Putamen (tissue), 1 donor: ENCODE results near the gene TTLL10.

ENCODE experiments used
- DNase-seq: peaks from one replicate; pipeline ENCODE4 v3.0.0-alpha.2; 2016; ENCODE audit warnings: low spot score

The TTLL10 gene, protein sequence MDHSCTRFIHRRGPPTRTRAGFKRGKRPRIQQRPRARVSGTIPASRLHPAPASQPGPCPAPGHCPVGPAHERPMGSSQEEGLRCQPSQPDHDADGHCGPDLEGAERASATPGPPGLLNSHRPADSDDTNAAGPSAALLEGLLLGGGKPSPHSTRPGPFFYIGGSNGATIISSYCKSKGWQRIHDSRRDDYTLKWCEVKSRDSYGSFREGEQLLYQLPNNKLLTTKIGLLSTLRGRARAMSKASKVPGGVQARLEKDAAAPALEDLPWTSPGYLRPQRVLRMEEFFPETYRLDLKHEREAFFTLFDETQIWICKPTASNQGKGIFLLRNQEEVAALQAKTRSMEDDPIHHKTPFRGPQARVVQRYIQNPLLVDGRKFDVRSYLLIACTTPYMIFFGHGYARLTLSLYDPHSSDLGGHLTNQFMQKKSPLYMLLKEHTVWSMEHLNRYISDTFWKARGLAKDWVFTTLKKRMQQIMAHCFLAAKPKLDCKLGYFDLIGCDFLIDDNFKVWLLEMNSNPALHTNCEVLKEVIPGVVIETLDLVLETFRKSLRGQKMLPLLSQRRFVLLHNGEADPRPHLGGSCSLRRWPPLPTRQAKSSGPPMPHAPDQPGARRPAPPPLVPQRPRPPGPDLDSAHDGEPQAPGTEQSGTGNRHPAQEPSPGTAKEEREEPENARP

GRCh38 chr1:1173793-1174415 lies at the start of gene TTLL10:
TSS of gene TTLL10 (plus strand) at chr1:1173880. CDS start at chr1:1179216, 5,336 bp downstream.
- no peak for DNase-seq

GRCh38 chr1:1124508-1124785 lies 49.2 kb upstream of the TTLL10 start:
- no peak for DNase-seq

DNA sequence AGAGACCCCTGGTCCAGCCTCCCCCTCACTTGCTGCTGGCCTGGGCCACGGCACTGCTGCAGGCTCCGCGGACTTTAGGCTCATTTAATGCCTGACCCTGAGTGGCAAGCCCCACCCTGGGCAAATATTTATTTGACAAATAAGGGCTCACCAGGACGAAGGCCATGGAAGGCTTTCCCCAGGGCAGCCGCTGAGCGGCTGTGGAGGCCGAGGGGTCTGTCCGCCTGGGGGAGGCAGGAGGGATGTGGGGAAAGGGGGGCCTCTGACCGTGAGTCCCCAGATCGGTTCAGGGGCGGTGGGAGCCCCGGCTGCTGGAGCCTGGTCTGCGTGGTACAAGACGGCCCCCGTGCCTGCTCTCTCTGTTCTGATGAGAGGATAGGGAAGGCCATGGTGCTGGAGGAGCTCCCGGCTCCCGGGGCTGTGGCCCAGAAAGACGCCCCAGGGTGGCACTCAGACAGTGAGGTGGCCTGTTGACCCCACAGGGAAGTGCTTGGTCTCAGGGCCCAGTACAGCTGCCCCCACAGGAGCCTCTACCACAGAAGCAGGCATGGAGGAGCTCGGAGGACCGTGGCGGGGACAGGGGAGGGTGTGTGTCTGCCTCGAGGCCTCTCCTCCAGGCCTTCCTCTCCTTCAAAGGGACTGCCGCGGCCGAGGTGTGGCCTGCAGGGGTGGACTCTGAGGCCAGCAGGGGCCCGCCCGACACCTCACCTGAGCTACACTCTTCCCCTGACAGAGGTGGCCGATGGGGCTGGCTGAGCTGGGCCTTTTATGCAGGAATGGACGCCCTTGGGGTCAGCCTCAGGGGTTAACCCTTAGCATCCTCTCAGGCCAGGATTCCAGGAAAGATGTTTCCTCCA lies 48.7 kb upstream of the TTLL10 start:
- DNase-seq, result no peak

GRCh38 chr1:1125945-1126344 lies 47.7 kb upstream of the TTLL10 start:
- no peak for DNase-seq

- no peak for DNase-seq
These were observed 45.9 kb upstream of the TTLL10 start for GRCh38 chr1:1127551-1128451.

DNA sequence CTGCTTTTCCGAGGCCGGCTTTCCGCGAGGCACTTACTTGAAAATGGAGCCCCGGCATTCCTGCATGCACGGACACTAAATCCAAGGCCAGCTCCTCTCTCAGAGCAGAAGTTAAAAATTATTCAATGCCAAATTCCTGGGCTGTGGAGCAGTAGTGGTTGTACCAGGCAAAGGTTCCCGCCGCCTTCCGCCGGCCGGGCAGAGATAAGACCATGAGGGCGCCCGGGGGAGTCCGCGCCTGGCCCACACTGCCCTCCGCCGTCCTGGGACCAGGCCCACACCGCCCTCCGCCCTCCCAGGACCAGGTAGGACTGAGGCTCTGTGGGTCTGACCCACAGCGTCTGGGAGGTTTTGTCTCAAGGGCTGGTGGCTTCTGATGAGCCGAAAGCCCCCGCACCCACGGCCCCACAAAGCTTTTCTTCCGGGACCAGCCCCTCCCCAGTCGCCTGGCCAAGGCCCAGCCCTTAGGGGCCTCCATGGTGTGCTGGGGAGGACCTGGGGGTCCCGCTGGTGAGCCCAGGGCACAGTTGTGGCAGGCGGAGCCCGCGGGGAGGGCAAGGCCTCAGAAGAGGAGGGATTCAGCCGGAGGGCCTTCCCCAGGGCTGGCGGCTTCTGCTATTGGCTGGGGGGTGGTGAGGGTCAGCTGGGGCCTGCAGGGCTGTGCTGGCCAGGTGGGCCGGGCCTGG lies 45.1 kb upstream of the TTLL10 start:
- DNase-seq, result no peak

DNA sequence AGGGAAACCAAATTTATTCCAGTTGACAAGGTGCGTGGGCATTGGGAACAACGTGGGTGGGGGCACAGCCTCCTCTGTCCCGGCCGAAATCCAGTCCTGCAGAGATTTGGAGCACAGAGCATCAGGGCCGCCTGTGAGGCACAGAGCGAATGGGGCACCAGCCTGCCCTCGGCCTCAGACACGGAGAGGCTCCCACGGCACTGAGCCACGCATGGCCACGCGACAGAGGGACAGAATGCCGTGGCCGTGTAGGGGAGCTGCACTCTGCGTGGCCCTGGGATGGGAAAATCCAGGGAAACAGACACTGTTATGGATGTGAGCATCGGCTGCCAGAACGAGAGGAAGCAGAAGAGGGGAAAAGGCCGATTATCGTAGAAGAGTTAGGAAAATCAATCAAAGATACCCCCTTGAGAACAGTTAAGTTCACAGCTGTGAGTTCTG lies 44.3 kb upstream of the TTLL10 start:
- no peak for DNase-seq

GRCh38 chr1:1130206-1131120 lies 43.2 kb upstream of the TTLL10 start:
- no peak for DNase-seq

DNA sequence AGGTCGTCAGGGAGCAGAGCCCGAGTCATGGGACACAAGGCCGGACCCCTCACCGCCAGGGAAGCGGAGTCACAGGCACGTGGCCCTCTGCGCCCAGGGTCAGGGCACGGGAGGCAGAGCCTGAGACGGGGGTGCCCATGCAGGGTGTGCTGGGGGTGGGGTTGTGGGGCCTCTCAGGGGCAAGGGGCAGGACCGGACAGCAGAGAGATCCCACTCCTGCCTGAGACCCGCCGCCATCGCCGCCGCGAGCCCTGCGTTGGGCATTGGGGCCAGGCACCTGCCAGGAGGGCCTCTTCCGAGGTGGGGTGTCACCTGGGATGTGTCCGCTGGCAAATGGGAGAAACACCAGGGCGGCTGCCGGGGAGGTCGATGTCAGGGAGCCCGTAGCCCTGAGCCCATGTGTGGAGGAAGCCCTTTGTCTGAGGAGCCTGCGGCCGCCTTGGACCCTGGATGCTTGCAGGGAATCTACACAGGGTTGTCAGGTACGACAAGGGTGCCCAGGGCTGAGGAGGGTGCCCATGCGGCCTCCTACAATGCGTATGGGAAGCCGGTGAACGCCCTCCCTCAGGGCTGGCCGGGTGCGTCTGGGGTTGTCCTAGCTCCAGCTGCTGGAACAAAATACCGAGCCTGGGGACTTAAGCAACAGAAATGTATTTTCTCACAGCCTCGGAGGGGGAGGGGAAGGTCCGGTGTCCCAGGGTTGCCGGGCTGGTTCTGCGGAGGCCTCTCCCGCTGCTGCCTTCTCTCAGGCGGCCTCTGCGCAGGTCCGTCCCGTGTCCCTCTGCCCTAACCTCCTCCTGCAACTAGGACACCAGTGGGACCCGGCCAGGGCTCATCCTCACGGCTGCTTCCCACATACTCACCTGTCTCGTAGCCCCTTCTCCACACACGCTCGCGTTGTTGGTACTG lies 41.4 kb upstream of the TTLL10 start:
- DNase-seq, result no peak

DNA sequence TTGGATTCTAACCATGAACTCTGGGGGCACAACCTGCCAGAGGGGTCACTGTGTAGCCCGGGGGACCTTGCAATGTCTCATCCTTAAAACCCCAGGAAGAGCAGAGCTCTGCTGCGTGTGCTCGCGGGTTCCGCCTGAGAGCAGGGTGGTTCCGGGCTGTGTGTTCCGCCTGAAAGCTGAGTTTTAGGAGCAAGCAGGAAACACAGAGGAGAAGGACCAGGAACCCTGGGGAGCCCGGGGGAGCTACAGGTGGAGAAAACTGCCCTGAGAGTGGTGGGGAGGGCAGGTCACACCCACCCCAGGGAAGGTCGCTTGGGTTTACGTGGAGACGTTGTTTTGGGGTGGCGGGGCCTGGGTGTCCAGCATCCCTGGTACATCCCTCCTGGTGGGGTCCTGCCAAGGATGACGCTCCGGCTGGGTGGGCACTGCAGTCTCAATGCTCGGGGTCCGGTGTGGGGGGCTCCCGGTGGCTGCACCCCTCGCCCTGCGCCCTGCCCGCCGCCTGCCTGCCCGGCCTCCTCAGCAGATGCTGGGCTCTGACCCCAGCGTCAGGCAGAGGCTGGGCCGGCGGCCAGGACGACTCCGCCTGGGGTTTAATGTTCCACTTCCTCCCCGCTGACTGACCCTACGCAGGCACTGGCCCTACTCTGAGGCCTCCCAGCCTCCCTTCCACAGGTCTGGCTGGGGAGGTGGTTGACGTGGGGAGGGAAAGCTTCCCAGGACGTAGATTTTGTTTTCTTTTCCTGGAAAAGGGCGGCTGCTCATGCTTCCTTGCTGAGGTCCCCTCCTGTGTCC lies 40.5 kb upstream of the TTLL10 start:
- no peak for DNase-seq

GRCh38 chr1:1134300-1134970 lies 39.2 kb upstream of the TTLL10 start:
- no peak for DNase-seq

GRCh38 chr1:1135339-1136136 lies 38.1 kb upstream of the TTLL10 start:
- no peak for DNase-seq

DNA sequence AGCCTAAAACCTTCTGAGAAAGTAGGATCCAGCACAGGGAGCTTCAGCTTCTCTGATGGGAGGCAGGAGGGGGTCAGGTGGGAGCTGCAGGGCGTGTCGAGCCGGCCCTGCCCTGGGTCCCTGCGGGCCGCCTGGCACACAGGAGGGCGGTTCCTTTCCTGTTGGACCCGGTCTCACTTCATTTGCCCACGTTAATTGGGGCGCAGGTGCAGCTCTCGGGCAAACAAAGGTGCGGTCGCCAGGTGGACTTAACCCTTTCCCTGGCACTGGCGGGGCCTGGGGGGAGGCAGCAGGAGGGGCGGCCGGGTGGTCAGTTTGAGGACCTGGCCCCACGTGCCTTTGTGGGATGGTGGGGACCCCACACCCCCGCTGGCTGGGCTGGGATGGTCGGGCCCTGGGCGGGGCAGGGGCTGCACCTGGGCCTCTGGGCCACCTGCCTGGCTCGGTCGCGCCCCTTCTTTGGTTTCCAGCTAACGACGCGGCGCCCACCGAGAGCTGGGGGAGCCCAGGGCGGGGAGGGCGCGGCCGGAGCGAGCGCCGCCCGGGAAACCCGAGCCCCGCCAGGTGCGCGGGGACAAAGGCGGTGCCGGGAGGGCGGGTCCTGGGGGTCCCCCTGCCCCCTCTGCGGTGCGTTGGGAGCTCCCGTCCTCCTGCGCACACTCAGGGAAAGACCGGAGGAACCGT lies 37.0 kb upstream of the TTLL10 start:
- no peak for DNase-seq

GRCh38 chr1:1137256-1138045 lies 36.2 kb upstream of the TTLL10 start:
- DNase-seq, result no peak

DNA sequence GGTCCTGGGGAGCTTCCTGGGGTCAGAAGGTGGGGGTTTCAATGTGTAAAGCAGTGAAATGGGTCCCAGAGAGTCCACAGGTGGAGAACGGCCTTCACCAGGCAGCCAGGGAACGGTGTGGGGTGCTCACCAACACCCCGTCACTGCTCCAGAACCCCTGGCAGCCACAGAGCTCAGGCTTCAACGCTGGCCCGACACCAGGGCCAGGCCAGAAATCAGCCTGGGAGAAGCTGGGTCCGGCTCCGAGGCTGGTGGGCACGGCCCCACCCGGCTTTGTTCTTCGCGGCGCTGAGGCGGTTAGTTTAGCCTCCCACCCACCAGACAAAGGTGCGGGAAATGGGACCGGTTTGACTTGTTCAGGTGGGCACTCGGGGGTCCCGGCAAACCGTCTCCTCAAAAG lies 33.0 kb upstream of the TTLL10 start:
- DNase-seq, result no peak
